Fibroblast of skin of right quadriceps (primary cell): ENCODE measurements around the gene GRIK4.

Experiments
- DNase-seq: peaks from one replicate; pipeline ENCODE4 v3.0.0-alpha.2; 2013

Gene GRIK4

DNA sequence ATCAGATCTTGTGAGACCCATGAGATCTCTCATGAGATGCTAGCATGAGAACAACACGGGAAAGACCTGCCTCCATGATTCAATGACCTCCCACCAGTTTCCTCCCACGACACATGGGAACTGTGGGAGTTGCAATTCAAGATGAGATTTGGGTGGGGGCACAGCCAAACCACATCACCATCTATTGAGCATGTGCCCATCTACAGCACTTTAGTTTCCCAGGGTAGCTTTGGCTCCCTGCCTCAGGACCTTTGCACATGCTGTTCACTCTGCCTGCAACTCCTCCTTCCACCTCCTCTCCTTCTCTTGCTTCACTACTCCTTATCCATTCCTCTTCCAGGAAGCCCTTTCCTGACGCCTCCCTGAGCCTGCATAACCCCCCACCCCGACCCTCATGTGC is 17.2 kb downstream of the GRIK4 start:
- DNase-seq: no peak

GRCh38 chr11:120529214-120529613 is 17.7 kb downstream of the GRIK4 start:
- no peak for DNase-seq

GRCh38 chr11:120529911-120530310 is 18.4 kb downstream of the GRIK4 start:
- no peak for DNase-seq

DNA sequence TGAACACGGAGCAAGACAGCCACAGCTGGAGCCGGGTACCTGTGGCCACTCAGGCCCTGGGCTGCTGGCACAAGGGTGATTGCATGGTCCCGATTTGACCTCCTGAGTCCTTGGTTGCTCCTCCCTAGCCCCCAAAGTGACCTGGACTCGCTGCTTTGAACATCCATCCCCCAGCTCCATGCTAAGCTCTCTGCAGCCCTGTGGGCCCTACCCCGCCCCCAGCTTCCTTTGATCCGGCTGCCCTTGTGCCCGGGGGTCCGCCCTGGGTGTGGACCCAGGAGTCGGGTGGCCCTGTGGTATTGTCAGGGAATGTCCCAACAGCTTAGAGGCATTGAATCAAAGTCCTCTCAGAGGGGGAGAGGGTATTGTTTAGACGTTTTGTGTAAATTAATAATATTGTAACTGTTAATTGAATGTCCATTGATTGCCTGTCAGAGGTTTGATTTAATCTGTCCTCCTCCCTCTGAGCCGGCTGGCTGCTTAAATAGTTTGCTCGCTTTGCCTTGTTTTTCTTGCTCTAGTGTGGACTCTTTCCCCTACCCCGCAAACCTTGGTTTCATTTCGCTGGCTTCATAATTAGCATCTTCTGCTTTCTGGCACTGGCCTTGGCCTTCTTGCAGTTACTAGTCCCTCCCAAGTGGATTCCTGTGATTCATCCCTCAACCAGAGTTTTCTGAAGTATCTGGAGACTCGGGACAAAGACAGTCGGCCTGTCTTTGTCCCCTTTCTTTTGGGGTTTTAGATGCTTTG is 20.7 kb downstream of the GRIK4 start:
- peak; percentile 65 for DNase-seq

DNA sequence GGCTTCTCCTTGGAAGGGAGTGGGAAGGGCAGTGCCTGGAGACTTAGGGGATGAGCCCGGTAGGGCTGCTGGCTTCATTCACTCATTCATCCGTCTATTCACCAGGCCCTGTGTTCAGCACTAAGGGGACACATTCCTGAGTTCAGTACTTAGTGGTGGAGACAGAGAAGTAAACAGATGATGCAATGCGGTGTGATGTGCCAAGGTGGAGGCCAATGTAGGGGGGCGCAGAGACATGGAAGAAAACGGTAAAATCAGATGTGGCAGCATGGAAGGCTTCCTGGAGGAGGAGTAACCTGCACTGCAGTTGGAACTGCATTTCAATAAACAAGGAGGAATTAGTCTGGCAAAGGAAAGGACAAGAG is 21.3 kb downstream of the GRIK4 start:
- peak; percentile 51 for DNase-seq

GRCh38 chr11:120536091-120536796 is 24.7 kb downstream of the GRIK4 start:
- DNase-seq: no peak

- DNase-seq: no peak
Observed at GRCh38 chr11:120536797-120537169, 25.2 kb downstream of the GRIK4 start.

DNA sequence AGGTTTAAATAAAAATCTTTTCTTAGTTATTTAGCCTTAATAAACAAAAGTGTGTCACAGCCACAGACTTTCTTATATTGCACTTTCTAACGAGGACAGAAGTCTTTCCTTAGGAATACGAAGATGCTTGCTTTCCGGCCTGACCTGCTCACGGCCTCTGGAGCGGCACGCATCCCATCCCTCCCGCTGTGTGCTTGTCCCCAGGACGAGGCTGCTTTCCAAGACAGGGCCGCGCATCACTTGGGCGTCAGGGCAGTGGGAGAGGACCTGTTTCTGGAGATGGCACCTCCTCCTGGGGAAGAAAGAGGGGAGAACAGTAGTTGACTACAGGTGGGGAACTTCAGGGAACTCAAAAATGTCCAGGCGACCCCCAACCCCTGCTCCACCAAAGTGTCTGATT is 26.4 kb downstream of the GRIK4 start:
- no peak for DNase-seq

DNA sequence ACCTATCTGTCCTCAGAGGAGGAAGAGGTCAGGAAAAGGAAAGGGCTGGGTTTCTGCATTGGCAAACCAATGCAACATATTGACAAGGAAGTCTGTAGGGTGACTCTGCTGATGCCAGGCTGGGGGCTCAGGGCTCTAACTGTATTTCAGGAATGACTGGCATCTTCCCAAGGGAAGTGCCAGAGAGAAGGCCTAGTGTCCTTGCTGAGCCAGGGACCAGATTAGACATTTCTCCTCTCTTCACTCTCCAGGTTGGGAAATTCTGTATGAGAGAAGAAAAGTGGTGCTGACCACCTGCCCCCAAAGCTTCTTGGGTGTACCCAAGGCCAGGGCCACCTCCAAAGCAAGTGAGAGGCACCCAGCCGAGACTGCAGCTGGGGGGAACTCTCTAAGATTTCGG is 27.2 kb downstream of the GRIK4 start:
- DNase-seq: no peak

- peak; percentile 56 for DNase-seq
Observed at GRCh38 chr11:120539667-120540369, 28.3 kb downstream of the GRIK4 start.

GRCh38 chr11:120540744-120541465 is 29.4 kb downstream of the GRIK4 start:
- DNase-seq: no peak

DNA sequence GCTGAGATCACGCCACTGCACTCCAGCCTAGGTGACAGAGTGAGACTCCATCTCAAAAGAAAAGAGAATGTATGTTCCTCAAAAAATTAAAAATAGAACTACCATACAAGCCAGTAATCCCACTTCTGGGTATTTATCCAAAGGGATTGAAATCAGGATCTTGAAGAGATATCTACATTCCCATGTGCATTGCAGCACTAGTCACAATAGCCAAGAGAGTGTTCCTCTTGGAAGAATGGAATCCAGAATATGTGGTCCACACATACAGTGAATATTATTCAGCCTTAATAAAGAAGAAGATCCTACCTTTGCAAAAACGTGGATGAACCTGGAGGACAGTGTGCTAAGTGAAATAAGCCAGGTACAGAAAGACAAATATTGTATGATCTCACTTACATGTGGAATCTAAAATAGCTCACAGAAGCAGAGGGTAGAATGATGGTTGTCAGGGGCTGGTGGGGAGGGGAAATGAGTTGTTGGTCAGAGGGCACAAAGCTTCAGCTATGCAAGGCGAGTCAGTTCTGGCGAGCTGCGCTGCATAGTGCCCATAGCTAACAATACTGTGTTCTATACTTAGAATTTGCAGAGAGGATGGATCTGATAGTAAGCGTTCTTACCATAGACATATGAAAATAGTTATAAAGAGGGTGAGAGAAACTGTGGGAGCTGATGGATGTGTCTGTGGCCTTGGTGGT is 32.1 kb downstream of the GRIK4 start:
- no peak for DNase-seq

DNA sequence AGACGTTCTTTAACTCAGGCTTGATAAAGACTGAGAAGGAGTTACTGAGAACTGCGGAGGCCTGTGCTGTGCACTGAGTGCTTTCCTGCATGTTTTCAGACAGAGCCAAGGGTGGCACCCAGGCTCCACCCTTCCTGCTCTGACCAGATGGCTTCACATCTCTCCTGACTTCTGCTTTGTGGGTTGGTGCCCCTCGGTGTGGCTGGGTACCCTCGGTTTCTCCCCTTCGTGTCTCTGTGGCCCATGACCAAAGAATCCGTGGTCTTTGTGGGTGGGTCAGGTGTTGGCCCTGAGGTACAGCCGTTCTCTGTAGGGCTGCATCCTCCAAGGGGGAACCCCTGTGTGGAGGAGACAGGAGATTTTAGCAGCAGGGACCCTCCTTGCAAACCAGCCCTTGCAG is 34.3 kb downstream of the GRIK4 start:
- DNase-seq: no peak

- peak; percentile 97 for DNase-seq
Observed at GRCh38 chr11:120546312-120547205, 35.0 kb downstream of the GRIK4 start.

GRCh38 chr11:120547316-120547715 is 35.8 kb downstream of the GRIK4 start:
- no peak for DNase-seq

DNA sequence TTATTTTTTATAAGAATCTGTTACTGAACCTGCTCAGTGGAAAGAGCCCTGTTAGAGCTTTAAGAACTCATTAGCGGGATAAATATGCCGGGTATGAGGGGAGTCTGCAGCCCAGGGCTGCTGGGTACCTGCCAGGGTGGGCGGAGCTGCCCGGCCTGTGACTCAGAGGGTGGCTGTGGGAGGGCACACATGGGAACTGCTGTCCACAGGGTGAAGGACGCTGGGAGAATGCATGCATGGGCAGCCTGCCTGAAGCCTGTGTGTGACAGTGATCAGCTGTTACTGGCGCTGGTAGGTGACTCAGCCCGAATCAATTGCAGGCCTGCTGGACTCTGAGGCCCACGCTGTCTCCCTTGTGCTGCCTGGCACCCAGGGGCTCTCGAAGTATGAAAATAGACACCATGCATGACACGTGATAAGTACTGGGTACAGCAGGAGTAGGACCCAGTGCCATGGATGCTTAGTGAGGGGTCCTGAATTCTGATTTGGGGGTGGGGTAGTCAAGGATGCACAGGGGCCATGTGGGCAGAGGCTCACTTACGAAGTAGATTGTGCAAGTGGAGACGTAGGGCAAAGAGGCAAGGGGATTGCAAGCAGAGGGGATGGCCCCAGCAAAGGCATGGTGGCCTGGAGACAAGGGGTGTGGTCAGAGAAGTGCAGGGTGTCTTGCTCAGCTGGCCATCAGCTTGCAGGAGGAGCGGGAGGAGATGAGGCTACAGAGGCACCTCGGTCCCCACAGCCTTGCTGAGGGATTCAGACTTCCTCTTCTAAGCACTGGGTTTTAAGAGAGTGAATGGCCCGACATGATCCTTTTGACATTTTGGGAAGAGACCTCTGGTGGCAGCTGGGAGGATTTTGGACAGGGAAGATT is 36.5 kb downstream of the GRIK4 start:
- peak; percentile 95 for DNase-seq

GRCh38 chr11:120548682-120549209 is 37.2 kb downstream of the GRIK4 start:
- no peak for DNase-seq

DNA sequence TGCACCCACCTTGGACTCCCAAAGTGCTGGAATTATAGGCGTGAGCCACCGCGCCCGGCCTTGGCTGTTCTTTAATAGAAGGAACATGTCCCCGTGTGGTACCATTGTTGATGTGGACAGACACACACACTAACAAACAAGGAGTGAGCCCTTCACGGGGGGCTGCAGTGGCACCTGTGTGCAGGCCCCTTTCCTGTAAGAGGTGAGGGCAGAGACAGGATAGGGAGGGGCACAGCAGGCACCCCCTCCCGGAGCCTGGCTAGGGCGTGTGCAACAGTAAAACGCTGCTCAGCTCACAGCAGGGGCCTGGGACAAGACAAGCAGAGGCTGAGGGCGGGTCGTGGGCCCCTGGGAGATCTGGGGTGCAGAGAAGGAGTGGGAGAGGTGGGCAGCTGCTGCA is 37.8 kb downstream of the GRIK4 start:
- no peak for DNase-seq

DNA sequence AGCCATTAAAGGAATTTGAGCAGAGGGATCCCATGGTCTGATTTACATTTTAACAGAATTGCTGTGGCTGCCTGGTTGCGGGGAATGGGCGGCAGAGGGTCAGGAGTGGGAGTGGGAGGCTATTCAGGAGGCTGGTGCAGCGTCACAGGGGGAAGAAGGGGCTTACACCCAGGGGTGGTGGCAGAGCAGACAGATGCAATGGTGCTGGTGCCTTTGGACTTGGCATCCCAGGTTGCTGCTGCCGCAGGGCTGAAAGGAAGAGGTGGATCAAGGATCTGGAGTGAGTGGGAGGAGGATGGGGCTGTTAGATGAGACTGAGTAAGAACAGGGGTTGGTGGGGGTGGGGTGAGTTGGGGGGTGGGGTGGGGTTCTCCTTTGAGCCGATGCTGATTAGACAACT is 38.5 kb downstream of the GRIK4 start:
- DNase-seq: no peak

DNA sequence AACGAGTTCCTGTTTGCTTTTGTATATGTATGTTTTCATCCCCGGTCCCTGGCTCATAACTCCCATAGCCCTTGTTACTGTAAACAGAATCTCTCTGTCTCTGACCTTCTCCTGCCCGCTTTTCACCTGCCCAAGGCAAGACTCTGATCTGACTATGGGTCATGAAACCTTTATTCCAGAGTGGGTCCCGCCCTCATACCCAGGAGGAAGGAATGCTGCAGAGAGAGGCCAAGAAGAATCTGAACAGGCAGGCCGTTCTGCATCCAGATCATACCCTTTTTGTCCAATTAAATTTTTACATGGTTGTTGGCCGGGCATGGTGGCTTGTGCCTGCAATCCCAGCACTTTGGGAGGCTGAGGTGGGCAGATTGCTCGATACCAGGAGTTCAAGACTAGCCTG is 39.6 kb downstream of the GRIK4 start:
- DNase-seq: no peak
